IPS-18a (cell line): ENCODE measurements around the gene CACUL1.

ENCODE experiments used
- H3K27ac ChIP-seq: one replicate; pipeline ENCODE4 v1.5.1; 2013; ENCODE audit warnings: low read length
- H3K27me3 ChIP-seq: one replicate; pipeline ENCODE4 v1.6.1; 2013; ENCODE audit warnings: mild to moderate bottlenecking, low read length; ENCODE audit not compliant: control insufficient read depth, insufficient read depth
- H3K36me3 ChIP-seq: one replicate; pipeline ENCODE4 v1.6.1; 2013; ENCODE audit warnings: low read depth, low read length; ENCODE audit not compliant: control insufficient read depth
- H3K4me1 ChIP-seq: one replicate; pipeline ENCODE4 v1.6.1; 2013; ENCODE audit warnings: low read depth, low read length; ENCODE audit not compliant: control insufficient read depth
- H3K4me3 ChIP-seq: one replicate; pipeline ENCODE4 v1.5.1; 2013; ENCODE audit warnings: low read length
- H3K9ac ChIP-seq: one replicate; pipeline ENCODE4 v1.6.1; 2013; ENCODE audit warnings: mild to moderate bottlenecking, low read length, moderate library complexity
- H3K9me3 ChIP-seq: one replicate; pipeline ENCODE4 v1.6.1; 2013; ENCODE audit warnings: low read depth, low read length; ENCODE audit not compliant: control insufficient read depth

CACUL1 gene

GRCh38 chr10:118729200-118729599, 25.6 kb downstream of the CACUL1 start:
- H3K9me3 ChIP-seq = no peaks in the 10 kb centered on the region
- no peak overlapping the region for H3K9ac ChIP-seq
- peaks cover 8% of the 10 kb centered on the region for H3K36me3 ChIP-seq
- peaks cover 15% of the 10 kb centered on the region for H3K4me1 ChIP-seq
- no peak overlapping the region for H3K4me3 ChIP-seq
- H3K27me3 ChIP-seq = no peaks in the 10 kb centered on the region
- no peak overlapping the region for H3K27ac ChIP-seq

GRCh38 chr10:118725886-118726500, 28.8 kb downstream of the CACUL1 start:
- Histone ChIP-seq H3K9me3 (no peaks in the 10 kb centered on the region), H3K36me3 (peaks cover 8% of the 10 kb centered on the region), H3K27ac (no peak overlapping the region), H3K9ac (no peak overlapping the region), H3K4me1 (no peaks in the 10 kb centered on the region), H3K27me3 (no peaks in the 10 kb centered on the region), H3K4me3 (no peak overlapping the region)

- Histone ChIP-seq H3K27me3 (no peaks in the 10 kb centered on the region), H3K9ac (no peak overlapping the region), H3K9me3 (no peaks in the 10 kb centered on the region), H3K4me3 (no peak overlapping the region), H3K36me3 (peaks cover 6% of the 10 kb centered on the region), H3K27ac (no peak overlapping the region), H3K4me1 (no peaks in the 10 kb centered on the region)
These were observed 31.3 kb downstream of the CACUL1 start for GRCh38 chr10:118723466-118723865.

DNA sequence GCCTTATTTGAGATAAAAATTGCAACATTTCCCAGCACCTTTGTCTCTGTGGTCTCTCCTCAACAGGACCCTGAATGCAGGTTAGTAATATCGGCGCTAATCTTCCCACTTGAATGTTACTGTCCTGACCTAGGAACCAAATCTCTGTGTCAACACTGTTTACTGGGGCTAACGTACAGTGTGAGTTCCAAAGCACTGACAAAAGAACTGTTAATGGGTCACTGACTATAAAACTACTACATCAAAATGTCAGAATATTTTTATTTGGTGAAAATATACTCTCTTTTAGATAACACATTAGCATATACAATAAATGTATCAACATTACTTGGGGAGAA, 33.3 kb downstream of the CACUL1 start:
- no peaks in the 10 kb centered on the region for H3K27me3 ChIP-seq
- H3K4me3 ChIP-seq = no peak overlapping the region

DNA sequence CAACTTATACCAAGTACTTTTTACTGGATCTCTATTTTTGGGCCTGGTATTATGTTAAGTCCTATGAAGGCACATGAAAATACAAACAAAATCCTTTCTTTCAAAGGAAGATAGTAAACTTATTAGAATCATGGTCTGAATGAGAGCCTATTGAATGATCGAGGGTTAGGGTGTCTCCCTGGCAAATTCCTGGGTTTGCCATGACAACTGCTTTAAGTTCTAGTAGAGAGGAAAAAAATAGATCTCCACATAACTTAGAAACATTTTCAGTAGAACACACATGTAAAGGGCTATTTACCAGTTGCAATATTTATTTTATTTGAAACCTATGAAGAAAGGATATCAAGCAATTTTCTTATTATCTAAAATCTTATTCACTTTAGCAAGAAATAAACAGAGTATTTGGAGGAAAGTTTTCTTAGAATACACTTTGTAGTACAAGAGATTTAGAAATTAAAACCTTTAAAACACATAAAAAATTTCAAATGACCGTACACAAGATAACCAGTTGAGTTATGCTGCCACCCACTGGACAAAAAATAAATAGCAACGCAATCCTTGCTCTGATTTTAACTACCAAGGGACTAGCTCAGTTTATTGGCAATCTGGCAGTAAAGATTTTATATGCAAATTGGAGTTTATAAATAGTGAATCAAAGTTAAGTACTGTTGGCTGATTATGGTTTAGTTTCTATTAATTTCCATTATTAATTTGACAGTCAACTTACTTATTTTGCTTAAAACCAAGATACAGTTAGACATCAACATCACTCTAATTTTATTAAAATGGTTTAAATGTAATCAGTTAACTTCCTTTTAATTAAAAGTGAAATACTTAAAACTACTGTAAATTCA, 33.9 kb downstream of the CACUL1 start:
- Histone ChIP-seq H3K9me3 (no peaks in the 10 kb centered on the region), H3K36me3 (peaks cover 3% of the 10 kb centered on the region), H3K27ac (no peak overlapping the region), H3K27me3 (no peaks in the 10 kb centered on the region), H3K9ac (no peak overlapping the region), H3K4me3 (no peak overlapping the region), H3K4me1 (no peaks in the 10 kb centered on the region)

More for the DNA sequence above, 33.3 kb downstream of the CACUL1 start:
- H3K27ac ChIP-seq = no peak overlapping the region
- peaks cover 7% of the 10 kb centered on the region for H3K36me3 ChIP-seq
- H3K9ac ChIP-seq = no peak overlapping the region
- no peaks in the 10 kb centered on the region for H3K9me3 ChIP-seq
- H3K4me1 ChIP-seq = no peaks in the 10 kb centered on the region

DNA sequence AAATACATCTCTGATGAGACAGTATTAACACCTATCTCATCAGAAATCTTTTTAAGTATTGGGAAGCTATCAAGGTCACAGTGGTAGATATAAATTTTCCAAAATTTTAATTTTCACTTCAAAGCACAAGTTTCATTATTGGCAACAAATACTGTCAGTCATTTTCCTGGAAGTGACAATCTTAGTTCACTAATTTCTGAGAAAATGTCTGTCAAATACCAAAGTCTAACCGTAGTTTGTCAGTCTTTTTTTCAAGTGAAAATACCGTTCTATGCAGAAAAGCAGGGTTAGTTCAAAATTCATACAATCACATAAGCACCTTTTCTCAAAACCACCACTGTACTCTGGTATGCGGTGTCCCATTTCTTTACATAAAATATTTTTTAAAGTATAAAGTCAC, 40.4 kb downstream of the CACUL1 start:
- Histone ChIP-seq H3K9me3 (no peaks in the 10 kb centered on the region), H3K4me1 (no peaks in the 10 kb centered on the region), H3K27ac (no peak overlapping the region), H3K27me3 (no peaks in the 10 kb centered on the region), H3K9ac (no peak overlapping the region), H3K36me3 (peaks cover 3% of the 10 kb centered on the region), H3K4me3 (no peak overlapping the region)

DNA sequence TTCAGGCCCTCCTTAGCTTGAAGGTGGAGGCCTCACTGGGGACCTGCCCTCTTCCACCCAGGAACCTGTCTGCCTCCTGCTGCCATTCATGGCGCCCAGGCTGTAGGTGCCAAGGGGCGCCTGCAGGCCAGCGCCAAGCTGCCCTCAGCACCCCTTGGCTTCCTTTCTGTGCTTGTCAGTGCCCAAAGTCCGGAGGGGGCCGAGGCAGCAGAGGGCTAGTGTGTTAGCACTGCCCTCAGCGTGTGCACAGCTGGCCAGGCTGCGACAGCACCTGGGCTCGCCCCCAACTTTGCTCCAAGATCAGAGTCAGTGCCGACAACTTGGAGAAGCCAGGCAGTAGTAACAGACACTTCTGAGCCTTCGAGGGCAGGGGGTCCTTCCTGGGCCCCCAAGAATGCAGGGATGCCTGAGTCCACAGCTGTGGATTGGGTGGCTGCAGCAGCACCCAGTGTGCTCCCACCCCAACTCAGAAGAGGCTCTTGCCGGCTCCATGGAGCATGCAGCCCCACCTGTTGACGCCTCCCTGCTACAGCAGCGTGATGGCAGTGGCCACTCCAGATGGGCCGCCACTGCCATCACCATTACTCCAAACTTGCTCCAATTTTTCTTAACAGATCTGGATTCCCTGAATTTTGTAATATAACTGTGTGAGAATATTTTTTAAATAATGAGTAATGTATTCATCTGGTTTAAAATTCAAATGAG, 41.7 kb downstream of the CACUL1 start:
- H3K4me1 ChIP-seq = no peaks in the 10 kb centered on the region
- no peak overlapping the region for H3K9ac ChIP-seq

GRCh38 chr10:118712080-118712479, 42.7 kb downstream of the CACUL1 start:
- no peak overlapping the region for H3K4me3 ChIP-seq
- no peaks in the 10 kb centered on the region for H3K4me1 ChIP-seq
- no peak overlapping the region for H3K27ac ChIP-seq
- H3K27me3 ChIP-seq = no peaks in the 10 kb centered on the region
- peaks cover 3% of the 10 kb centered on the region for H3K36me3 ChIP-seq
- H3K9me3 ChIP-seq = no peaks in the 10 kb centered on the region
- H3K9ac ChIP-seq = no peak overlapping the region

More for the DNA sequence above, 41.7 kb downstream of the CACUL1 start:
- H3K27ac ChIP-seq = no peak overlapping the region
- H3K36me3 ChIP-seq = peaks cover 3% of the 10 kb centered on the region
- no peaks in the 10 kb centered on the region for H3K27me3 ChIP-seq
- H3K9me3 ChIP-seq = no peaks in the 10 kb centered on the region
- H3K4me3 ChIP-seq = no peak overlapping the region

DNA sequence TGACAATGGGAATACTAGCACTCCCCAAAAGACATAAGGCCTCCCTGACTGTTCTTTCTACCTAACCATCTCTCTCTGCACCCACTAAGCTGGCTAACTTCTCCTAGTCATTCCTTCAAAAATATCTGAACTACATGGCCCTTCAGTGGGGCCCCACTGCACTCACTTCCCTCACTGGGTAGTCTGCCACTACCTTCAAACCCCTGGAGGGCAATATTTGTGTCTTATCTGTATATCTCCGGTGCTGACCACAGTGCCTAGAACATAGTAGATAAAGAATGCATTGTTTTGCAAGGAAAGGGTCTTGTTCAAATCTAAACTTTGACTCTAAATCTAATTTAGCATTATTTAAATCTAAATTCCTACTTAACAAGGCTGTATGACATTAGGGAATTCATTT, 44.3 kb downstream of the CACUL1 start:
- Histone ChIP-seq H3K4me1 (no peaks in the 10 kb centered on the region), H3K4me3 (no peak overlapping the region), H3K27me3 (no peaks in the 10 kb centered on the region), H3K27ac (no peak overlapping the region), H3K9ac (no peak overlapping the region), H3K9me3 (no peaks in the 10 kb centered on the region), H3K36me3 (no peaks in the 10 kb centered on the region)

- Histone ChIP-seq H3K4me1 (peaks cover 6% of the 10 kb centered on the region), H3K27me3 (no peaks in the 10 kb centered on the region), H3K36me3 (no peaks in the 10 kb centered on the region), H3K27ac (no peak overlapping the region), H3K4me3 (no peak overlapping the region), H3K9me3 (no peaks in the 10 kb centered on the region), H3K9ac (no peak overlapping the region)
These were observed 46.2 kb downstream of the CACUL1 start for GRCh38 chr10:118708571-118708970.

GRCh38 chr10:118704711-118705110, 50.1 kb downstream of the CACUL1 start:
- no peaks in the 10 kb centered on the region for H3K27me3 ChIP-seq
- no peak overlapping the region for H3K9ac ChIP-seq
- no peak overlapping the region for H3K4me3 ChIP-seq
- H3K4me1 ChIP-seq = peaks cover 18% of the 10 kb centered on the region
- H3K9me3 ChIP-seq = no peaks in the 10 kb centered on the region
- H3K36me3 ChIP-seq = no peaks in the 10 kb centered on the region
- no peak overlapping the region for H3K27ac ChIP-seq
